Limb (tissue), 2 donors: Measurements from ENCODE around the gene ACBD4.

Source experiments
- DNase-seq, 2 donors: peaks; one replicate each; pipeline ENCODE4 v3.0.0-alpha.2; 2016; ENCODE audit errors: extremely low spot score in 2 of 2

Gene ACBD4

DNA sequence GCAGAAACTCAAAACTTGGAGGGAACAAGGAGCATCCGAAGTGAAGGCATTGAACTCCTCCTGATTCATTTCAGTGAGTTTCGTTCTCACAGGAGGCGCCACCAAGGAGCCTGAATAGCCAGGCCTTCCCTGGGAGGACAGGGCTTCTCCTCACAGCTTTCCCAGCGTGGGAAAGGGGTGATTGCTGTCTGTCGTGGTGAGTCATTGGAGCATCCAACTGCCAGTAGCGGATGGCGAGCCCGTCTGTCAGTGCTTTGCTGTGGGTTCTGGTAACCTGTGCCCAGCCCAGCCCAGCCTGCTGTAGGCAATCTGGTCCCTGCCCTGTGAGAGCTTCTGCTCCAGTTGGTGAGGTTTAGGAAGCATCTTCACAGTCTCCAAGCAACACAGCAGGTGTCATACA is 31.5 kb upstream of the ACBD4 start:
- DNase-seq: no peak

DNA sequence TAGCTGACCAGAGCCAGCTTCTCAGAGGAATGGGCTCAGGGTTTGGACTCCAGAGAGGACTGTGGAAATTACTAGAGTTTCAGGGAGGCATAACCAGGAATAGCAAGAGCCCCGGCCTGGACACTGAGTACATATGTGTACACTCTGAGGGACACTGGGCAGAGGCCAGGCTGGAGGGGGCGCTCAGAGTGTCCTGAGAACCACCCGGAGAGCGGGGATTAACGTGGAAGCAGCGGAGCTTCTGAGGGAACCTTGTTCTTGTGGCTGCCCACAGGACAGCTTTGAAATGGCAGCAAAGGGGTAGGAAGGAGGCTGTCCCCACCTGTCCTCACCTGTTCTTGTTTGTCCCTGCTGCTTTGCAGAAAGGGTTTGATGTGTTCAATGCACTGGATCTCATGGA is 31.0 kb upstream of the ACBD4 start:
- DNase-seq: no peak

DNA sequence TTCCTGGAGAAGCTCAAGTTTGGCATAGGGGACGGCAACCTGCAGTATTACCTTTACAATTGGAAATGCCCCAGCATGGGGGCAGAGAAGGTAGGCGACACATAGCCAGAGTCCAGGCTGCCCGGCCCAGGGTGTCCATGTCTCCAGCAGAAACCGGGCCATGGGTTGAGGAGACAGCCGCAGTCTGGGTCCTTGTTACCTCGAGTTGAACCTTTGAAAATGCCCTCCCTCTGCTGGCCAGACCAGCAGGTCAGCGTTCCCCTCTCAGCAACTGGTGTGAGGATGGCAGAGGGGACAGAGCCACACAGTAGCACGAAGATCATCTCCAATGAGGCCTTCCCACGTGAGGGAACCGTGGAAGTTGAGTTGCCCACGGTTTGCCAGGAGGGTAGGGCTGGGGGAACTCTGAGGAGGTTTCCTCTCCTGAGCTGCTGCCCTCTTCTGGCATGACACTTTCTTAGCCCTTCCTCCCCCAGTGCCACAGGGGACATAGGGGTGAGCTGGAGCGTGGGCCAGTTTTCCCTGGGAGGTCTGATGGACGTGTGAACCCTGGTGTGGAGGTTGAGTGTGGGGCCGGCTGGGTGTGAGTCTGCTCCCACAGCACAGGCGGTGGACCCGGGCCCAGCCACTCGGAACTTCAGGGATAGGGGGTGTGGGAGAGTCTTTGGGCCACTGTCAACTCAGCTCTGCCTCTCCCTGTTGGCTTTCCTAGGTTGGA is 30.4 kb upstream of the ACBD4 start:
- DNase-seq: no peak

DNA sequence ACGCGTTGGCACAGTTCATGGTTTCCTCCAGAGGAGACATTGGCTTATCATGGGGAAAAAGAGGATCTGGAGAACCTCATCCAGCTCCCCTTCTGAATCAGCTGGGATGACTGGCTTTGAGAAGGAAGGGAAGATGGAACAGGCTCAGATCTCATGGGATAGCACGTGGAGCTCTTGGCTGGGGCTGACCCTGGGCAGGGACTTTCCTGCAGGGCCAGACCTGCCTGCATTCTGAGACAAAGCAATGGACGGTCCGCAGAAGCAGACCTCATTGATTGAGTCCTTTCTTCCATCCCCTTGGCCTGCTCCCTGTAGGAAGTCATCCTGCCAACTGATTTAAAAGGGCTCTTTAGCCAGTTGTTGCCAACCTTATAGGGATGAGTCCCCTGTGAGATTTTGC is 29.4 kb upstream of the ACBD4 start:
- DNase-seq: no peak

DNA sequence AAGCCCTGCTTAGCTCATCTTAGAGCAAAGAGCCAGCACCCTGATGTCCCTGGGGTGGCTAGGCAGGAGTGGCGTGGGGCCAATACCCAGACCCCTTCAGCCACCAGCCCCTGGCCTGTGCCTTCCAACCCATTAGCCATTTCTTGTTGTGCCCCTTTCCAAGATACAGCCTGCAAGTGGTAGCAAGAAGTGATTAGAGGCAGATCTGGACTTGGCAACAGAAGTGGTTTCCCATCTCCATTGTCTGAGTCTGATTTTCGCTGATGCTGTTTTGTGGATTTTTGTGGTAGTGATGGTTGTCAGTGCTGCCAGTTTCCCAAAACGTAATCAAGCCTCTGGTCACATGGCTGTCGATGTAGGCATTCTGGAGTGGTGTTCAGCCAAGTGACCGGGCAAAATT is 28.9 kb upstream of the ACBD4 start:
- no peak for DNase-seq

DNA sequence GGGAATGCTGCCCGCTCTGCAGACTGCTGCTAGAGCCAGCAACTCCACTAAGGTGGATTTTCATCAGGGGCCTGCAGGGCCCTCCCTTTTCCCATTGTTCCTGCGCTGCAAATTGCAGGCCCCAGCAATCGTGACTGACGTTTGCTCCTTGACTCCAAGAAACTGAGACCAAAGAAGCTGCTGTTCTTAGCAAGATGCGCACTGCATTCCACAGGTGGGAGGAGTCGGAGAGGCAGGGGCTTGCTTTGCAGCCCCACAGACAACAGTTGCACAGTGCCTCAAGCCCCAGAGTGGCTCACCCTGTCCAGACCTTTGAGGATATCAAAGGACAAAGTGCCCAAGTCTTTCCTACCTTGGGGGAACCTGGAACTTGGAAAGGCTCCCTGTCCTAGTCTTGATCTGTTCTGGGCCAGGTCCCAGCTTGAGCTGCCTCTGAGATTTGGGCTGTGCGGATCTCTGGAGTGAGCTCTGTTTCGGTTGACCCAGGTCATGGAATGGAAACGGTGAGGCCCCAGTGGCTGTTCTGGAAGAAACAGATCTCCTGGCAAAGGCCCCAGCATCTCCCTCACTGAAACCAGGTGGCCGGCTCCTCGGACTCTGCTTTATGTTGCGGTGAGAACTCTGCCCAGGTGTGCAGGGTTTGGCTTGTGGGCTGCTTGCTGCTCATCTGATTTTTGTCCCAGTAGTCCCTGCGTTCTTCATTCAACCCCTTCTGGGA is 28.0 kb upstream of the ACBD4 start:
- DNase-seq: no peak

DNA sequence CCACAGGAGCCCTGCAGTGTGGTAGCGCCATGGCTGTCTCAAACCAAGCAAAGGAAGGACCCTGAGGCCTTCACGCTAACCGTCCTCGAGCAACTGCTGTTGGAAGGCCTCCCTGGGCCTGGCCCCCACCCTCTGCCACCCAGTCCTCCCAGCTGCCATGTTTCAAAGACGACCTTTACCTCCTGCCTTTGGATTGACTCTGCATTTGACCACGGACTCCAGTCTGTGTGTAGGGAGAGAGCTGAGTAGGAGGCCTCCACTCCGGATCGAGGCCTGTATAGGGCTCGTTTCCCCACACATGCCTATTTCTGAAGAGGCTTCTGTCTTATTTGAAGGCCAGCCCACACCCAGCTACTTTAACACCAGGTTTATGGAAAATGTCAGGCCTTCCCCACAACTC is 27.4 kb upstream of the ACBD4 start:
- no peak for DNase-seq

DNA sequence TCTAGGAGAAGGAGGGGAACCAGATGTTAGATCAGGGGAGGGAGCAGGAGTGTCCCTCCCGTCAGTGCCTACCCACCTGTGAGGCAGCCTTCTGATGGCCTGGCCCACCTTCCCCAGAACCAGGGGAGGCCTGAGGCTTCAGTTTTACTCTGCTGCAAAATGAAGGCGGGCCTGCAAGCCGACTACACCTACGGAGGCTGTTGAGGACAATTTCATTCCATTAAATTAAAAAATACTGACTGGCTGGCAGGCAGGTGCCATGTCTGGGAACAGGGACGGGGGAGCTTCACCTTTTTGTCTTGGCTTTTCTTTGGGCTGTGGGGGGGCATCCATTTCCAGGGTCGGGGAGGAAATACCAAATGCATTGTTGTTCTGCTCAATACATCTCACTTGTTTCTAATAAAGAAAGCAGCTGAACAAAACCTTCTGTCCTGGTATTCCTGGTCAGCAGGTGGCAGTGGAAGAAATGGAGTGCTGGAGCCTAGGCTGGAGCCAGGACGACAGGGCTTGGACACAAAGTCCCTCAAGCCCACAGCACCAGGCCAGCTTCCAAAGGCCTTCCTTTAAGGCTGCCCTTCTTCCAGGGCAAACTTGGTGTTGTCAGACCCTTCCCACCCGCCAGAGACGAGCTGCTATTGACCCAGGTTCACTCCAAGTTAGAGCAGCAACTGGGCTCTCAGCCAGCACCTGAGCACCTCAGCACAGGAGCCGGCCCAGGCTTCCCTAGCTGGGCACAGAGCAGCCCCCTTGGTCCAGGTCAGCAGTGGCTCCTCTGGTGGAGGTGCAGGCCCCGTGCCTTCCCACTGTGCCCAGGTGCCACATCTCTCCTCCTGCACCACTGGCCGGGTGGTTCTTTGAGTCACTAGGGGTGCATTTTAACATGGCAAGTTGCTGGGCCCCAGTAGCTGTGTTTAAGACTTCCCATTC is 26.6 kb upstream of the ACBD4 start:
- DNase-seq: no peak

DNA sequence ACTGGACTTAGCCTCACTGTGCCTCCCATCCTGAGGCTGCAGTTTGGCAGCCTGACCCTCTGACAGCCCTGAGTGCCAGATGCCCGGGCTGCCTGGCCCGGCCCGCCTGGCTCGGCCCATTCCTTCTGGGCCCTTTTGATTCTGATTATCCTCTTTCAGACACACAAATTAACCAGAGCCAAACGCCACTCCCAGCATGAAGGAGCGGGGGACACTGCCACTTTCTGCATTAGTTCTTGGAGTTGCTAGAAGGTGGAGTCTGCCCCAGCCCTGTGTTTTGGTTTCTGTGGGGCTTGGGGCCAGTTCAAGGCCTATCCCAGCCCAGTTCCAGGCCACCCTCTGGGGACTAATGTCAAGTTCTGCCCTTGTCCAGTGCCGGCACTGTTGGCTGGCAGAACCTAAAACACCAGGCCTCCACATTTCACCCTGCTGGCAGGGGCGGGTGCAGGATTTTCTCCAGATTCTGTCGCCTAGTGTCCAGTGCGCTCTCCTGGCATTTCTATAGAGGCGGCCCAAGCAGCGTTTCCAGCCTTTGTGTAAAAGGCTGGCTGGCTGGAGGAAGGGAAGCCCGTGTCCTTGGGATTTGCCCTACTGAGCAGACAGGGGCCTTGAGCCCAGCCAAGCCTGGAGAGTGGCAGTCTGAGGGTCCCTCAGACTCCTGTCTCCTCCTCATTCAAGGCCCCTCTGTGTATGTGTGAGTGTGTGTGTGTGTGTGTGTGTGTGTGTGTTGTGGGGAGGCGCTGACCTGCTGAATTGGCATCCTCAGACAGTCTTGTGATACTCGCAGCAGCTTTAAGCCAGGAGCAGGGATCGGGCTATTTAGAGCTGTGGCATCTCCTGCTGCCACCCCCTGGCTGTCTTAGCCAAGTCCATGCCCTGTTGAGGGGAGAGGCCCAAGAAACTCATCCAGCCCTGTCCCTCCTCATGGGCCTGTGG is 24.5 kb upstream of the ACBD4 start:
- DNase-seq: no peak

DNA sequence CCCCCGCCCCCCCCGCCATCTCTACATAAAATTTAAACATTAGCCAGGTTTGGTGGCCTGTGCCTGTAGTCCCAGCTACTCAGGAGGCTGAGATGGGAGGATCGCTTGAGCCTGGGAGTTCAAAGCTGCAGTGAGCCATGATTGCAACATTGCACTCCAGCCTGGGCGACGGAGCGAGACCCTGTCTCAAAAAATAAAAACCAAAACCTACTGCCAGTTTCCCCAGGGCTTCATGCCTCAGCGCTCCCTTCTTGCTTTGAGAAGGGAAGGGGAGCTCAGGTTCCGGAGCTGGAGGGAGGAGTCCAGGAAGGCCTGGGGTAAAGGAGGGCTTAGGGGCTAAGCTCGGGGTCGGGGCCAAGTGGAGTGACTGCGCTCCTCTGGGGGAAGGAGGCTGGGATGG is 23.6 kb upstream of the ACBD4 start:
- no peak for DNase-seq

DNA sequence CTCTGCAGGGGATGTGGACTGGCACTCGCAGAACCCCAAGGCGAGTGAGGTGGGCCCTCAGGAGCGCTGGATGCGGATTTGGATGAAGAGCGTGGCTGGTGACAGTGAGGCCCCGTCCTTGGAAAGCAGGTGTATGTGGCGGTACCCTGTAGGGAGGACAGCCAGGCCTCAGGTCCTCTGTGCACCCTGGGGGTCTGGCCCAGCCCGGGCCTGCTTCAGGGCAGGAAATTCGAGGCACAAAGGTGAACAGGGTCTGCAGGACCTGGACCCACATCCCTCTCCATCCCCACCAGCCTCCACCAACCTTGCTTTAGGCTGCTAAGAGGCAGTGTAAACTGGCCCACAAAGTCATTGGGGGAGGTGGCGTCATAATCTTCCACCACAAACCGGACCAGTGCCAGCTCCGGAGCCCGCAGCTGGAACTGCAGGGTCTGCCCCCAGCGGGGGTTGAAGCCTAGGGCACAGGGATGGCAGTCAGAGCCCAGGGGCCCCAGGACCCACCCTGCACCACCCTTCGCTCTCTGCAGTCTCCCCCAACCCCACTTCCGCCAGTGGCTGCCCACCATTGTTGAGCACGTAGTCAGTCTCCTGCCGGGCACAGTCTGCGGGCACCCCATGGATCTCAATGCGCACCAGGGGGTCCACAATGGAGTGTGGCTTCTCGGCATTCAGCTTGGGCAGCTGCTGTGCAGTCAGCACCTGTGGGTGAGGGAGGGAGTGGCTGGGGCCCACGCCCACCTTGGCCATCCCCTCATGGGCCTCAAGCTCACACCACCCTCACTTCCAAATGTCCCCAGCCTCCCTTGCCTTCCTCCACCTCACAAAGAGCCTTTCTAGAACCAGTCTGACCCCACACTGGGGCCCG is 22.7 kb upstream of the ACBD4 start:
- DNase-seq: no peak

DNA sequence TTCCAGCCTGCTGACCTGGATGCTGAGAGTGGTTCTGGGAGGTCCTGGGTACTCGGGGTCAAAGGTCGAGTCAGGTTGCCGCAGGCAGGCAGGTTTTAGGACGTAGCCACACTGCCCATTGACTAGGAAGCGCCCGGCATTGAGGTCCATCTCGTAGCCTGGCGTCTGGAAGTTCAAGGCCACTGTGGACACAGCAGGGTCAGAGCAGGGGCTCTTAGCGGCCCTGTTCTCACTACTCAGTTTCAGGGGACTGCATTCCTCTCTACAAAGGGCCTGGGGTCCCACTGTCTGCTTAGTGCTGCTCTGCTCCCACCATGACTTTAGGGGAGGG is 22.1 kb upstream of the ACBD4 start:
- DNase-seq: no peak

DNA sequence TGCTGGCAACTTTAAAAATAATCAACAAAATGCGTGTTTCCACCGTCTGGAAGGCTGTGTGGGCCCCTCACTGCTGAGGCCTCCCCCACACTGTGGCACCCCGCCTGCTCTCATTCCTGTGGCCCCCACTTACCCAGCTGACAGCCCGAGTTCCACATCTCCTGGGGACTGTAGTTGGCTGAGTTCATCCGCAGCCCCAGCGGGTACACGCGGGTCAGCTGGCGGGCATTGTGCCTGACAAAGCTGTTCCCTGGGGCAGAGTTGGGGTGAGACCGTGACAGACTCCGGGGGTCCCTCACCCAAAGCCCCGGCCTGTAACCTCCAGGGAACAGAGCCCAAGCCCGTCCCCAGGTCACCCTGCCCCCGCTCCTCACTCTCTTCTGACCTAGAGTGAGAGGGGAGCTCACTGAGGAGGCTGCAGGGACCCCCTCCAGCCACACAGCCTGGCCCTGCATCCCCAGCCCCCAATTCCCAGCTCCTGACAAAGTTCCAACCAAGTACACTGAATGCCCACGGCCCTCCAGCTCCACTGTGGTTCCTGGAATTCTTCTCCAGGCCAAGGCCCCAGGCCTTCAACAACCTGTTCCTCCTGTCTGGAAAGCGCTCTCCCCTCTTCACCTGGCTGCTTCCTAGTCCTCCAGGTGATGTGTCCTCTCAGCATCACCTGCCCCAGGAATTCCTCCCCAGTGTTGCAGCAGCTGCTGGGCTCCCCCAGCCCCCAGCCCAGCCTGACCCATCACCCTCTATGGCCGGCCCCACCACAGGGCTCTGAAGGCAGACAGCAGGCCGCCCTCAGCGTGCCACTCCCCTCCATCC is 21.2 kb upstream of the ACBD4 start:
- DNase-seq: no peak

DNA sequence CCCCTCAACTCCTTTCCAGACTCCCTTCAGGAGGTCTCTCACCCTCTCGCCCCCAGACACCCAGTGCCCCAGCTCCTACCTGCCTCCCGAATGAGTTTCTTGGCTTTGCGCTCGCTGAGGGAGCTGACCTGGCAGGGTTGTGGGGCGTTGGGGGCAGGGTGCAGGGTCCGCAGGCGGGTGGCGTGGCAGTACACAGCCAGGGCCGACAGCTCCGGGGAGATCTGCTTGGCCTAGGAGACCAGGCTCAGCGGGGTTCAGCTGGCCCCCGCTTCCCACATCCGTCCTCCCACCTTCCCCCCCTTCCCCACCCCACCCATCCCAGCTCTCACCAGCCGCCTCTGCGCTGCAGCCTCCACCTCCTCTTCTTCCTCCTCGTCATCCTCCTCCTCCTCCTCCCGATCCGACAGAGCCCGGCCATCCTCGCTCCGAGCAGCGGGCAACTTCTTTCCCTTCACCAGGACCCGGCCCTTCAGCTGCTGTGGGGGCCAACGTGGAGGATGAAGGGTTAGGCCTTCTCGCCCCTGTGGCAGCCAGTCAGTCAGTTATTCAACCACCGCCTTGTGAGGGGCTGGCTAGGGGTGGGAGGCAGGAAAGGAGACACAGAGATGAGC is 20.4 kb upstream of the ACBD4 start:
- DNase-seq: no peak

DNA sequence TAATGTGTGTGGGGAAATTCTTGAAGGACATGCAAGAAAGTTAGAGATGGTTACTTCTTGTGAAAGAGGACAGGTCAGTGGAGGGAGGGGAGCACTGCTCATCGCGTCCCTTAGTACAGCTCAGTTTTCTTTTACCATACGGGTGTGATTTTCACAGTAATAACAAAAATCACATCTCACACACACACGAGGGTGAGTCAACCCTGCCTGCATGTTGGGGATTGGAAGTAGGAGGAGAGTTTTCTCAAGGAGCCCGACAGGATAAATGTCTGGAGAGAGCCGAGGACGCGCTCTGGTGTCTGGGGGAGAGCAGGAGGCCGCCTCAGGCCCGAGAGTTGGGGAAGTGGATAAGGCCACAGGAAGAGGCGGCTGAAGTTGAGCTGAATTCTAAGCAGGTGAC is 19.6 kb upstream of the ACBD4 start:
- no peak for DNase-seq

DNA sequence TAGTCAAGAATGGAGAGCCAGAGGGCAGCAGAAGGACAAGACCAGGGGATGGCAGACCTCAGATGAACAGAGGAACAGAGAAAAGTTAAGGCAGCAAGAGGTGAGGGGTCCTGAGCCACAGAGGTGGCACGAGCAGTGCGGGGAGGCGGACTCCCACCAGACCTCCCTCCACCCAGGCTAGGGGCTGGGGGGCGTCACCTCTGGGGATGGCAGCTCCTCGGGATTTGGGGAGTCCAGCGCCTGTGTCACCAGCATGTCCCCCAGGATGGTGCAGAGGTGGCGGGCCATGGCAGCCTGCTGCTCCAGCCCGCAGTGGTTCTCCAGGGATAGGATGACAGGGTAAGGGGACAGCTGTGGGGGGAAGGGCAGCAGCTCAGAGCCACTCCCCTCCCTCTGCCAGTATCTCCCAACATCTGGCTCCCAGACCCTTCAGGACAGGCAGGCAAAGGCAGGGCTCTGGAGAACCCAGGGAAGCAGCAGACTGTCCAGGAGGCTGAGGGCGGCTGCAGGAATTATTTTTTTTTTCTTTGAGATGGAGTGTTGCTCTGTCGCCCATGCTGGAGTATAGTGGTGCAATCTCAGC is 19.0 kb upstream of the ACBD4 start:
- DNase-seq: no peak

DNA sequence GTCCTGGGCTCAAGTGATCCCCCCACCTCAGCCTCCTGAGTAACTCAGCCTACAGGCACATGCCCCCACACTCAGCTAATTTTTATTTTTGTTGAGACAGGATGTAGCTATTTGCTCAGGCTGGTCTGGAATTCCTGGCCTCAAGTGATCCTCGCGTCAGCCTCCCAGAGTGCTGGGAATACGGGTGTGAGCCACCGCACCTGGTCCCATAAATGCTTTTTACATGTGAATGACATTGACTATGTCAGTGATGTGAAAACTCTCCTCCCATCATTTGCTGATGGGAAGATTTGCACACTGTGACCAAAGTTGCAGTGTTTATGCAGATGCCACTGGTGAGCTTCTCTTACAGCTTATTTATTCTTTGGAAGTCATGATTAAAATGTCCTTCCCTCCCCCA is 18.2 kb upstream of the ACBD4 start:
- DNase-seq: no peak

DNA sequence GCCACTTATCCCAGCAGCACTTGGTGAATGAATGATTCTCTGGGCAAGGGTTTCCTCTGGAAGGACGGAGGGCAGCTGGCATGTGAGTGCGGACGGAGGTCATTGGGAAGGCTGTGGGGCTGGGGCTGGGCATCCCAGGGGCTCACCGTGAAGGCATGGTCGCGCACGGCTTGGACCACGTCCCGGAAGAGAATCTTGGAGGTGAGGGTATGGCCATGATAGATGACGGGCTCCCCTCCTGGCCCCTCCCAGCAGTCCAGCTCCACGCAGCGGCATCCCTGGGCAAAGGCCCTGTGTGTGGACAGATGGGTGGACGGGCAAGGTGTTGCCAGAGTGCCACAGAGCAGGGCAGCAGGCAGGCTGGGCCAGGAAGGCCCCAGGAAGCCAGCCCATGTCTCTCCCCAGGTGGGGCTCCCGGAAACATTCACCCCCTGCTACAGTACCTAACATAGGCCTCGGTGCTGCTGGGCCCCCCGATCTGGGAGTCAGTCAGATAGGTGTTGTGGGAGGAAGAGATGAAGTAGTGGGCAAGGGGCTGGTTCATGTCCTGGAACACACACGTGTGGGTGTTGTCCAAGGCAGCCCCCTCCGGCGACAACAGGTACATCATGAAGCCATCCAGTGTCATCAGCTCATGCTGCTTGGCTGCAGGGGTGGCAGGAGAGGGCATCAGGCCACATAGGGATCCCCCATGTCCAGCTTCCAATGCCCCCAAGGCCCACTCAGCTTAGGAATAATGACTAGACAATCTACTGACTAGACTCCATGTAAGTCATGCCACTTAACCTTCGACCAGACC is 17.4 kb upstream of the ACBD4 start:
- no peak for DNase-seq
